GM18517 (cell line): ENCODE data around the gene AHR.
A peak's percentile ranks its signal among the peaks of the same experiment; 100 is the strongest.

Source experiments
- ATAC-seq: cut with Tn5 transposase; IDR thresholded peaks from one replicate; pipeline ENCODE4 v1.9.1; 2021; ENCODE audit warnings: mild to moderate bottlenecking, moderate library complexity; ENCODE audit not compliant: unreplicated experiment

AHR gene

GRCh38 chr7:17302575-17303142 lies 4.2 kb downstream of the AHR start:
- ATAC-seq, result peak; percentile 67

GRCh38 chr7:17304926-17305325 lies 6.5 kb downstream of the AHR start:
- no peak for ATAC-seq

GRCh38 chr7:17305387-17306171 lies 7.1 kb downstream of the AHR start:
- no peak for ATAC-seq

GRCh38 chr7:17307000-17307399 lies 8.5 kb downstream of the AHR start:
- ATAC-seq, result no peak

GRCh38 chr7:17307558-17307957 lies 9.1 kb downstream of the AHR start:
- ATAC-seq, result no peak

GRCh38 chr7:17307969-17308648 lies 9.7 kb downstream of the AHR start:
- ATAC-seq, result no peak

GRCh38 chr7:17311194-17311593 lies 12.7 kb downstream of the AHR start:
- no peak for ATAC-seq

- ATAC-seq, result no peak
Measured at GRCh38 chr7:17311952-17312351, 13.5 kb downstream of the AHR start.

DNA sequence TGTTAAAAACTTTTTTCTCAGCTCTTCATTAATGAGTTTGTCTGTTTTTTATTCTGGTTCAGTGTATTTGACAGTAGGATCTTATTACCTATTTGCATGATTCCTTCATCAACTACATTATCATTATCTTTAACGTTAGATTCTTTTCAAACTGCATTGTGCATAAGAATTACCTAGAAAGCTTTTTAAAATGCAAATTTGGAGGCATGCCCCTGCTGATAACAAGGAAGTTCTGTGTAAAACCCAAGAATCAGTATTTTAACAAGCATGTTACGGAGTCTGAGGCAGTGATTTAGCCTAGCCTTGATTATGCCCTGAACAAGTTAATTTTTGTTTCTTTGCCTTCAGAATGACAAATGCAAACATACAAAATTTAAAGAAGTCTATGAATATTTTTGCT lies 14.2 kb downstream of the AHR start:
- ATAC-seq, result no peak

DNA sequence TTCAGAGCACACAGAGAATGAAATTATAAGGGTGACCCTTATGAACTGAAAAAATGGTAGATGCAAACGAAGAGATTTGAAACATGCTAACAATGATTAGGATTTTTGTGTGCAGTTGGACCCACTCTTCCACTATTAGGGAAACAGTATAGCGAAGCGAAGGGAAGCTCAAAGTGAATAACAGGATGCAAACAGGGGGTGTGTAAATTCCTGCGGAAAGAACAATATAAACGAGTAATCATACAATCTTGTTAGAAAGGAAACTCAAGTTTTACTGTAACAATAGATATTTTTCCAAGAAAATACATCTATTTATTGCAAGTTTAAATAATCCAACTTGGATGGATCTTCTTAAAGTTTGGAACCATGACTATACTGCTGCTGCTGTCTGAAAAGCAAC lies 14.7 kb downstream of the AHR start:
- ATAC-seq, result no peak

DNA sequence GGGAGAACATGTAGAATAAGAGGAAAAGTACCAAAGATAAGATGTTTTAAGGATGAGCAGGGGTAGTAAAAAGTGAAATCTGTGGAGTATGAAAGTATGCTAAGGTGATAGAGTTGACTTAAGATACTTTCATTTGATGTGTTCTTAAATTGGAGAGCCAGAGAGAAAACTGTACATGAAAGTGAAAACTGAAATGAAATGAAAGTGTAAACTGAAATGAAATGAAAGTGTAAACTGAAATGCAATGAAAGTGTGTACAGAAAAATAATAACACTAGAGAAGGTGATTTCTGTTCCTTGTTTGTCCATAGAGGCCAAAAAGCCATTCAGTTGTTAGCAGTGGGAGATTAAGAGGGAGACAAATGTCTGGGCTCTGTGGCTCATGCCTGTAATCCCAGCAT lies 17.5 kb downstream of the AHR start:
- no peak for ATAC-seq

DNA sequence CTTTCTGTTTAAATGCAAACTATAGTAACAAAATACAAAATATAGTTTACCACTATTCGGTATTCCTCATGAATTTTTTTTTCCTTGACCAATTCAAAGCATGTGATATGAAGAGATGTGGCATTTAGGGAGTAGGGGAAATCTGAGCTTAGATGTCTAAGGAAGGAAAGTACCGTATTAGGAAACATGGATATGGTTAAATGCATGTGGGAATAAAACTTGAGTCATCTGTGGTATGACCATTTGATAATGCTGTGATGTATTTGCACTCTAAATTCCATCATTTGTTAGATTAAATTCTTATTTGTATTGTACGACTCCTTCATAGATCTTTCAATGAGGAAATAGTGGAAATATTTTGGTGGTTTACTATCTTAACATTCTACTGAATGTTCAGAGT lies 19.7 kb downstream of the AHR start:
- ATAC-seq, result no peak

- no peak for ATAC-seq
Measured at GRCh38 chr7:17319164-17320101, 21.0 kb downstream of the AHR start.

DNA sequence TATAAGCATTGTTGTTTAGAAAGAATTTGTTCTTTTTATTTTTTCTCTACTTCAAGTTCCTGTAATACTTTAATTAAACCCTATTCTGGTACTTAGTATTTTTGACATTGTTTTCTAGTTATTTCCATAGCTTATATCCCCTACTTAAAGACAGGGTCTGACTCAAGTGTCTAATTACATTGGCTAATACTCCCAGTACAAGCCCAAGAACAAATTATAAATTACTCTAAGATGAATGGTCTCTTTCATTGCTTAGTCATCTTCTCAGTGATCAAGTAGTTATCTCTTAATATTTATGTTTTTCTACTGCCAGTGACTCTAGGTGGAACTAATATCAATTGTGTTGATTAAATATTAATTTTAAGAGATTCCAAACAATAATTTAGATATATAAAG lies 21.6 kb downstream of the AHR start:
- no peak for ATAC-seq

GRCh38 chr7:17320657-17321056 lies 22.2 kb downstream of the AHR start:
- no peak for ATAC-seq

- ATAC-seq, result no peak
Measured at GRCh38 chr7:17325364-17325763, 26.9 kb downstream of the AHR start.

DNA sequence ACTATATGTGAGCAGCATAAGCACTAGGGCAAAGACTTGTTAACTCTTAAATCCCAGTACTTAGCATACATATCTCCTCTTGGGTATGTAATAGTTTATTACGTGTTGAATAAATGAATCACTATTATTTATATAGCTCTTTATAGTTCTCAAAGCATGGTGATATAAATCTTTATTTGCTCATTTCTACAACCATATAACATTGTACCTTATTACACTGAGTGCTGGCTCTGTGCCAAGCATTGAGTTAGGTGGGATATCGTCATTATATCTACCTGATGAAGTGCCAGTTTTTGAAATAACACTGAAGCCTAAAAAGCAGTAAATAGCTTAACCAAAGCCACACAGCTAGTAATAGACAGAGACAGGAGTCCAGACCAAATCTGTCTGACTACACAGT lies 27.9 kb downstream of the AHR start:
- no peak for ATAC-seq

GRCh38 chr7:17328641-17329040 lies 30.2 kb downstream of the AHR start:
- no peak for ATAC-seq

DNA sequence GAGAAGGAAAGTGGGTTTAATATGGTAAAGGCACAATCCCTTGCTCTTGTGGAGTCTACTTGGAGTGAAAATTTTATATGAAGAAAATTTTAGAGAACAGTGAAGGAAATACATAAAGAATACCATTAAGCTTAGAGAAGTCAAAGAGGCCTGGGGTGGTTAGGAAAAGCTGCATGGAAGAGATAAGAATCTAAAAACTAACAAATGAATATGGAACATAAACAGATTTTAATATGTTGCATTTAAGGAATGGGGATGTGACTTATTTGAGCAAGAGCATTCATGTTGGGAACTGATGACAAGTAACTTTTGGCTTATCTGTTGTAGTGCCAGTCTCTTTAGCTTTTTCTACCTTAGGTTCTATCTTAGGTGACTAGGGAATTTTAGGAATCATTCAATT lies 31.0 kb downstream of the AHR start:
- ATAC-seq, result no peak

DNA sequence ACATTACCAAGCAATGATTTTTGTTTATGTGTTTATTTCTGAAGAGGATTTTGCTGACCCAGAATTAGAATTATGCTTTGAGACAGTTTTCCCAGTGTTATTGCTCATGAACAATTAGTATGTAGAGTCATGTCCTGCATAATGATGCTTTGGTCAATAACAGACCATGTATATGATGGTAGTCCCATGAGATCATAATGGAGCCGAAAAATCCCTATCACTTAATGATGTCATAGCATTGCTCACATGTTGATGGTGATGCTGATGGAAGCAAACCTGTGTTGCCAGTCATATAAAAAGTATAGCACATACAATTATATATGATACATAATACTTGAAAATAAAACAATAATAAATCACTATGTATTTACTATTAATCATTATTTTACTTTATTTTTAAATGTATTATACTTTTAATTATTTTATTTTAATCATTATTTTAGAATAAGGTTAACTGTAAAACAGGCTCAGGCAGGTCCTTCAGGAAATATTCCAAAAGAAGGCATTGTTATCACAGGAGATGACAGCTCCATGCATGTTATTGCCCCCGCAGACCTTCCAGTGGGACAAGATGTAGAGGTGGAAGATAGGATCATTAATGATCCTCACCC lies 33.5 kb downstream of the AHR start:
- ATAC-seq, result no peak

- ATAC-seq, result no peak
Measured at GRCh38 chr7:17333221-17333620, 34.8 kb downstream of the AHR start.
